IMR-90 (cell line): Measurements from ENCODE around the gene ADGRV1. TPM values are rescaled to one million over a fixed set of nuclear protein-coding genes. Genes with fewer than 3 reads are reported as not detected.

ENCODE experiments used
- ATAC-seq: fragments of 200-7000 bp; cut with Tn5 transposase; 2 replicates; pipeline ENCODE4 v1.9.1; 2020; ENCODE audit warnings: low read depth, mild to moderate bottlenecking, moderate library complexity
- BruUV-seq: library from RNA; stranded (reverse); fragments of 400-500 nt; replicated peaks from 2 replicates; lab custom pipeline; 2021; lab: Mats Ljungman, UMichigan
- CTCF ChIA-PET: fragments of 300-600 bp; formaldehyde crosslinking; extraction: SDS; loops from one replicate; lab custom pipeline; 2021; ENCODE audit warnings: antibody characterized with exemption; lab: Yijun Ruan, JAX
- POLR2A ChIA-PET: fragments of 300-600 bp; sonication (Branson Sonifier 250); formaldehyde crosslinking; loops from one replicate; lab custom pipeline; 2022; ENCODE audit warnings: antibody characterized with exemption; ENCODE audit not compliant: unreplicated experiment; lab: Charles Lee
- DNase-seq: peaks from one replicate; pipeline ENCODE4 v3.0.0; 2013
- H2AFZ ChIP-seq: replicated peaks from 2 replicates; pipeline ENCODE3; 2013; ENCODE audit warnings: low read length, mild to moderate bottlenecking; ENCODE audit not compliant: poor library complexity
- H2AK5ac ChIP-seq: 2 replicates; pipeline ENCODE4 v1.6.1; 2013; ENCODE audit warnings: low read depth, low read length, inconsistent platforms
- H2AK9ac ChIP-seq: replicated peaks from 2 replicates; pipeline ENCODE3; 2013; ENCODE audit warnings: mild to moderate bottlenecking, low read depth, low read length, moderate library complexity; ENCODE audit not compliant: poor library complexity
- H2BK120ac ChIP-seq: 2 replicates; pipeline ENCODE4 v1.6.1; 2013; ENCODE audit warnings: low read depth, low read length, inconsistent platforms
- H2BK15ac ChIP-seq: 3 replicates; pipeline ENCODE4 v1.6.1; 2013; ENCODE audit warnings: low read depth, low read length, inconsistent platforms
- H2BK20ac ChIP-seq: 2 replicates; pipeline ENCODE4 v1.6.1; 2013; ENCODE audit warnings: low read depth, mild to moderate bottlenecking, inconsistent platforms, low read length, moderate library complexity
- H2BK5ac ChIP-seq: 2 replicates; pipeline ENCODE4 v1.6.1; 2013; ENCODE audit warnings: mild to moderate bottlenecking, low read depth, low read length, inconsistent platforms; ENCODE audit not compliant: poor library complexity, severe bottlenecking
- H3K14ac ChIP-seq: replicated peaks from 2 replicates; pipeline ENCODE4 v1.6.1; 2013; ENCODE audit warnings: low read depth, low read length, inconsistent platforms
- H3K18ac ChIP-seq: 2 replicates; pipeline ENCODE4 v1.6.1; 2013; ENCODE audit warnings: low read depth, low read length, control low read depth
- H3K23ac ChIP-seq: 2 replicates; pipeline ENCODE4 v1.6.1; 2013; ENCODE audit warnings: low read depth, low read length, inconsistent platforms
- H3K27ac ChIP-seq: 2 replicates; pipeline ENCODE4 v1.5.1; 2013; ENCODE audit warnings: mild to moderate bottlenecking, control low read depth, low read length; ENCODE audit not compliant: insufficient read depth
- H3K27me3 ChIP-seq: 2 replicates; pipeline ENCODE4 v1.6.1; 2013; ENCODE audit warnings: low read length; ENCODE audit not compliant: control insufficient read depth, insufficient read depth
- H3K36me3 ChIP-seq: 2 replicates; pipeline ENCODE4 v1.6.1; 2013; ENCODE audit warnings: low read length, mixed read lengths; ENCODE audit not compliant: control insufficient read depth, insufficient read depth
- H3K4ac ChIP-seq: 2 replicates; pipeline ENCODE4 v1.6.1; 2013; ENCODE audit warnings: low read depth, low read length, inconsistent platforms
- H3K4me1 ChIP-seq: 2 replicates; pipeline ENCODE4 v1.6.1; 2013; ENCODE audit warnings: low read length, mixed read lengths; ENCODE audit not compliant: control insufficient read depth, insufficient read depth
- H3K4me2 ChIP-seq: 2 replicates; pipeline ENCODE4 v1.6.1; 2013; ENCODE audit warnings: low read depth, mild to moderate bottlenecking, control low read depth, low read length, moderate library complexity
- H3K4me3 ChIP-seq: 2 replicates; pipeline ENCODE4 v1.5.1; 2013; ENCODE audit warnings: low read depth, mild to moderate bottlenecking, control low read depth, low read length, moderate library complexity; ENCODE audit not compliant: insufficient read depth
- H3K56ac ChIP-seq: 2 replicates; pipeline ENCODE4 v1.6.1; 2013; ENCODE audit warnings: low read length, inconsistent platforms; ENCODE audit not compliant: insufficient read depth; ENCODE audit errors: extremely low read depth
- H3K79me1 ChIP-seq, 2 experiments: 2 replicates each; pipeline ENCODE4 v1.6.1; 2013; ENCODE audit warnings: low read length in 2 of 2, inconsistent platforms in 1 of 2, low read depth in 1 of 2
- H3K9ac ChIP-seq: 2 replicates; pipeline ENCODE4 v1.6.1; 2013; ENCODE audit warnings: low read depth, low read length, control low read depth
- H3K9me1 ChIP-seq: 2 replicates; pipeline ENCODE4 v1.6.1; 2013; ENCODE audit warnings: low read length, inconsistent platforms; ENCODE audit not compliant: insufficient read depth
- H3K9me3 ChIP-seq: 2 replicates; pipeline ENCODE4 v1.6.1; 2013; ENCODE audit warnings: low read length; ENCODE audit not compliant: control insufficient read depth, insufficient read depth
- H4K20me1 ChIP-seq: 2 replicates; pipeline ENCODE4 v1.6.1; 2013; ENCODE audit warnings: low read length, inconsistent platforms; ENCODE audit not compliant: insufficient read depth
- H4K5ac ChIP-seq: 2 replicates; pipeline ENCODE4 v1.6.1; 2013; ENCODE audit warnings: mild to moderate bottlenecking, low read depth, low read length, control low read depth
- H4K8ac ChIP-seq, 2 experiments: 2 replicates each; pipeline ENCODE4 v1.6.1; 2013; ENCODE audit warnings: low read depth in 2 of 2, low read length in 2 of 2, control low read depth in 1 of 2, inconsistent platforms in 1 of 2
- H4K91ac ChIP-seq: 2 replicates; pipeline ENCODE4 v1.6.1; 2013; ENCODE audit warnings: low read depth, low read length, inconsistent platforms; ENCODE audit not compliant: insufficient read depth
- CTCF ChIP-seq: conservative IDR thresholded peaks from 2 replicates; pipeline ENCODE4 v1.5.1; 2012; ENCODE audit warnings: mild to moderate bottlenecking, low read depth, low read length, improper control_type of control experiment
- ELK1 ChIP-seq: fragments of 150-350 bp; IDR thresholded peaks from 2 replicates; pipeline ENCODE4 v1.6.1; 2016; ENCODE audit warnings: low read depth, mild to moderate bottlenecking, low read length, moderate library complexity, borderline replicate concordance
- FOS ChIP-seq: fragments of 150-350 bp; IDR thresholded peaks from 2 replicates; pipeline ENCODE4 v1.6.1; 2016; ENCODE audit warnings: low read depth, low read length
- MXI1 ChIP-seq: IDR thresholded peaks from 2 replicates; pipeline ENCODE4 v1.6.1; 2012; ENCODE audit warnings: low read depth, mild to moderate bottlenecking, low read length, moderate library complexity, borderline replicate concordance
- USF2 ChIP-seq: fragments of 150-350 bp; IDR thresholded peaks from 2 replicates; pipeline ENCODE4 v1.6.1; 2017; ENCODE audit warnings: mild to moderate bottlenecking, antibody characterized with exemption, low read length, low read depth
- WGBS, 2 experiments: methylation state at CpG; one replicate each; pipeline versions ENCODE4 v1.1.5 to v1.1.7; 2013; ENCODE audit warnings: missing lambda C conversion rate in 2 of 2; ENCODE audit not compliant: insufficient read length in 1 of 2; ENCODE audit errors: extremely low coverage in 2 of 2; 5-methylcytosine and 5-hydroxymethylcytosine counted together
- dilution Hi-C: fragments of 300-500 bp; cut with HindIII; formaldehyde crosslinking; loops from one replicate; pipeline ENCODE4 v1.14.3; 2018; ENCODE audit warnings: low sequenced_read_pairs; ENCODE audit not compliant: unreplicated experiment
- in situ Hi-C: fragments of 300-500 bp; cut with MboI; formaldehyde crosslinking; loops from 3 replicates; pipeline ENCODE4 v1.14.3; 2019; ENCODE audit warnings: low sequenced_read_pairs, inconsistent platforms, mixed read lengths
- intact Hi-C: fragments of 100-400 bp; cut with micrococcal nuclease; formaldehyde crosslinking; loops from 2 replicates; pipeline ENCODE4 v1.10.0; 2022
- polyA plus RNA-seq, 3 experiments: library from polyadenylated mRNA; depleted of rRNA; stranded (reverse); fragments of >200 nt; gene quantifications; 2 replicates each; pipeline ENCODE4 v1.2.3, GENCODE V29; 2012; ENCODE audit warnings: low replicate concordance in 1 of 3
- total RNA-seq: library from RNA; depleted of rRNA; stranded (reverse); fragments of >200 nt; gene quantifications from 2 replicates; pipeline ENCODE4 v1.2.3, GENCODE V29; 2012

ADGRV1 gene
- total and polyA plus RNA-seq, 2 of the 4 experiments (the other 2 are of a cell fraction): under 0.01 TPM; not detected in 1

- no CpG with 5 or more reads among the region's 1 CpG for WGBS, 2 experiments
- H2AK9ac ChIP-seq: no peak overlapping the region
- H2BK20ac ChIP-seq: no peak overlapping the region
- no peaks in the 10 kb centered on the region for H3K27me3 ChIP-seq
- H4K5ac ChIP-seq: no peak overlapping the region
- no peak overlapping the region for H3K9ac ChIP-seq
- POLR2A ChIA-PET: no interaction called here
- H4K8ac ChIP-seq: no peak overlapping the region
- H2AK5ac ChIP-seq: no peak overlapping the region
- no peaks in the 10 kb centered on the region for H3K9me1 ChIP-seq
- H3K18ac ChIP-seq: no peak overlapping the region; the same call in 1 of the 2 replicates
- no peaks in the 10 kb centered on the region for H3K9me3 ChIP-seq
- no peaks in the 10 kb centered on the region for H3K79me1 ChIP-seq
- no peak overlapping the region for H3K4me3 ChIP-seq
- no peak overlapping the region for H2BK120ac ChIP-seq
- H2BK5ac ChIP-seq: no peak overlapping the region
- intact Hi-C loops: no loop called here
- H2AFZ ChIP-seq: no peak overlapping the region
- no peaks in the 10 kb centered on the region for H3K36me3 ChIP-seq
- H4K91ac ChIP-seq: no peak overlapping the region
- H3K4ac ChIP-seq: no peak overlapping the region
- dilution Hi-C loops: no loop called here
- CTCF ChIA-PET: no interaction called here
- 0 out of 2 replicates have a peak overlapping the region, but pooled peaks have one; percentile 20 for H3K14ac ChIP-seq
- ATAC-seq: no peak
- TF ChIP-seq ELK1: no peak
- TF ChIP-seq CTCF: no peak
- no peak for TF ChIP-seq USF2
- TF ChIP-seq MXI1: no peak
- TF ChIP-seq FOS: no peak
- H3K27ac ChIP-seq: no peak overlapping the region
- no peaks in the 10 kb centered on the region; the same call in 1 of the 2 replicates for H3K4me1 ChIP-seq
- in situ Hi-C loops: no loop called here
- no peak overlapping the region for H3K23ac ChIP-seq
- no peak for DNase-seq
- H2BK15ac ChIP-seq: no peak overlapping the region; the same call in 2 of the 3 replicates
- H3K4me2 ChIP-seq: no peak overlapping the region
- no TSS peak for BruUV-seq
- H3K56ac ChIP-seq: no peak overlapping the region
- H4K20me1 ChIP-seq: no peaks in the 10 kb centered on the region
Observed at GRCh38 chr5:91156242-91156641, 597.6 kb downstream of the ADGRV1 start.
